Measurements from ENCODE around the gene WDR13.

GRCh38 chrX:48560056-48560455 lies 37.2 kb upstream of the WDR13 start:
- no peak for TF ChIP-seq POLR2A (IDR thresholded peaks at IDR 0.05; ENCODE audit: low read depth, low read length)
- TF ChIP-seq SPI1 (IDR thresholded peaks at IDR 0.05; ENCODE audit: low read depth, low read length) = no peak
